Activated CD4-positive, alpha-beta memory T cell treated with anti-CD3 and anti-CD28 coated beads, Interleukin-2, amount 10 ng/mL, durations not matched to agents 7 days and 5 days (primary cell): ENCODE measurements around the gene OR2Z1. TPM values are rescaled to one million over a fixed set of nuclear protein-coding genes. Genes with fewer than 3 reads are reported as not detected.
"Not testable (repeated sequence)": the region's sequence is repeated elsewhere in the genome, so short reads cannot be mapped to it uniquely, and the experiment has no call there.

Experiments
- CTCF ChIA-PET: fragments of 350-600 bp; sonication (Branson Sonifier 250); formaldehyde crosslinking; loops from one replicate; lab custom pipeline; 2021; ENCODE audit warnings: antibody characterized with exemption, inconsistent platforms; lab: Charles Lee
- POLR2A ChIA-PET: fragments of 350-600 bp; sonication (Branson Sonifier 250); formaldehyde crosslinking; loops from one replicate; lab custom pipeline; 2021; ENCODE audit warnings: antibody characterized with exemption; lab: Charles Lee
- DNase-seq: peaks from one replicate; pipeline ENCODE4 v3.0.0-alpha.2; 2020
- H3K27ac Mint-ChIP-seq: one replicate; pipeline ENCODE4 v1.8.0; 2021; ENCODE audit warnings: mild to moderate bottlenecking, mixed read lengths
- H3K27me3 Mint-ChIP-seq: one replicate; pipeline ENCODE4 v1.8.0; 2021; ENCODE audit warnings: mixed read lengths
- H3K36me3 Mint-ChIP-seq: one replicate; pipeline ENCODE4 v1.8.0; 2021; ENCODE audit warnings: low read depth, mixed read lengths
- H3K4me1 Mint-ChIP-seq: one replicate; pipeline ENCODE4 v1.8.0; 2021; ENCODE audit warnings: mixed read lengths
- H3K4me3 Mint-ChIP-seq: one replicate; pipeline ENCODE4 v1.8.0; 2021; ENCODE audit warnings: mild to moderate bottlenecking, mixed read lengths
- H3K9me3 Mint-ChIP-seq: one replicate; pipeline ENCODE4 v1.8.0; 2021; ENCODE audit warnings: mixed read lengths
- total RNA-seq, 2 experiments: library from RNA; stranded (reverse); gene quantifications; one replicate each; pipeline ENCODE4 v1.2.3, GENCODE V29; 2021

OR2Z1 gene
- total RNA-seq, 2 experiments from 2014 or later = not detected

GRCh38 chr19:8690753-8691539 is 30.5 kb upstream of the OR2Z1 start:
- no peaks in the 10 kb centered on the region for H3K9me3 Mint-ChIP-seq
- no peak overlapping the region for H3K27ac Mint-ChIP-seq
- ChIA-PET CTCF (interaction anchor here (1.0 to 5.6 kb wide), 3 partner anchors 26 to 49 kb away, joined by 3 to 30 read pairs (median 3); no protein-coding TSS in a partner anchor), POLR2A (no interaction called here)
- no peak overlapping the region for H3K4me3 Mint-ChIP-seq
- DNase-seq = no peak
- H3K27me3 Mint-ChIP-seq = peaks cover 32% of the 10 kb centered on the region
- H3K4me1 Mint-ChIP-seq = peaks cover 38% of the 10 kb centered on the region
- no peaks in the 10 kb centered on the region for H3K36me3 Mint-ChIP-seq

- ChIA-PET CTCF (interaction anchor here (2.2 to 4.9 kb wide), 3 partner anchors 26 to 41 kb away, joined by 15 to 77 read pairs (median 16); no protein-coding TSS in a partner anchor), POLR2A (no interaction called here)
- Mint-ChIP-seq H3K4me3 (no peak overlapping the region), H3K4me1 (peaks cover 53% of the 10 kb centered on the region), H3K9me3 (no peaks in the 10 kb centered on the region), H3K27me3 (peaks cover 23% of the 10 kb centered on the region), H3K36me3 (no peaks in the 10 kb centered on the region), H3K27ac (peak overlapping the region; percentile 16)
- DNase-seq = no peak
Observed at GRCh38 chr19:8695501-8695900, 25.9 kb upstream of the OR2Z1 start.

- H3K4me1 Mint-ChIP-seq = peaks cover 56% of the 10 kb centered on the region
- no peak overlapping the region for H3K27ac Mint-ChIP-seq
- ChIA-PET POLR2A (no interaction called here), CTCF (interaction anchor here (4.9 kb wide), 1 partner anchor 42 kb away, joined by 77 read pairs; no protein-coding TSS in a partner anchor)
- H3K27me3 Mint-ChIP-seq = peaks cover 21% of the 10 kb centered on the region
- no peaks in the 10 kb centered on the region for H3K9me3 Mint-ChIP-seq
- no peak overlapping the region for H3K4me3 Mint-ChIP-seq
- no peak for DNase-seq
- H3K36me3 Mint-ChIP-seq = no peaks in the 10 kb centered on the region
Observed at GRCh38 chr19:8695911-8696310, 25.5 kb upstream of the OR2Z1 start.

- H3K4me1 Mint-ChIP-seq = peaks cover 61% of the 10 kb centered on the region
- H3K9me3 Mint-ChIP-seq = no peaks in the 10 kb centered on the region
- no peak overlapping the region for H3K27ac Mint-ChIP-seq
- no peaks in the 10 kb centered on the region for H3K36me3 Mint-ChIP-seq
- no peak overlapping the region for H3K4me3 Mint-ChIP-seq
- no peak for DNase-seq
- ChIA-PET POLR2A (no interaction called here), CTCF (no interaction called here)
- peaks cover 13% of the 10 kb centered on the region for H3K27me3 Mint-ChIP-seq
Observed at GRCh38 chr19:8696993-8697392, 24.4 kb upstream of the OR2Z1 start.

- H3K27me3 Mint-ChIP-seq = peaks cover 6% of the 10 kb centered on the region
- H3K9me3 Mint-ChIP-seq = no peaks in the 10 kb centered on the region
- H3K4me3 Mint-ChIP-seq = no peak overlapping the region
- ChIA-PET CTCF (interaction anchor here (1.0 to 2.2 kb wide), 4 partner anchors 27 to 134 kb away, joined by 3 to 6 read pairs (median 4); partner anchors contain the start of genes MBD3L1 and ZNF558), POLR2A (no interaction called here)
- peaks cover 64% of the 10 kb centered on the region for H3K4me1 Mint-ChIP-seq
- DNase-seq = peak; percentile 32
- no peaks in the 10 kb centered on the region for H3K36me3 Mint-ChIP-seq
- H3K27ac Mint-ChIP-seq = no peak overlapping the region
Observed at GRCh38 chr19:8697671-8698432, 23.6 kb upstream of the OR2Z1 start.

- POLR2A ChIA-PET = no interaction called here
- H3K9me3 Mint-ChIP-seq = no peaks in the 10 kb centered on the region
Observed at GRCh38 chr19:8698433-8699063, 22.9 kb upstream of the OR2Z1 start, which contains the start of gene ACTL9. Gene ACTL9, minus strand, starts transcription at chr19:8698795. Its CDS starts 94 bp downstream, at chr19:8698701.

GRCh38 chr19:8699908-8700307 is 21.5 kb upstream of the OR2Z1 start:
- H3K4me1 Mint-ChIP-seq = peaks cover 68% of the 10 kb centered on the region
- H3K9me3 Mint-ChIP-seq = peaks cover 2% of the 10 kb centered on the region
- peaks cover 6% of the 10 kb centered on the region for H3K27me3 Mint-ChIP-seq
- POLR2A ChIA-PET = no interaction called here
- CTCF ChIA-PET = interaction anchor here (0.8 to 2.2 kb wide), 3 partner anchors 29 to 46 kb away, joined by 3 to 6 read pairs (median 3); no protein-coding TSS in a partner anchor
- no peak for DNase-seq
- no peak overlapping the region for H3K4me3 Mint-ChIP-seq
- peaks cover 8% of the 10 kb centered on the region for H3K36me3 Mint-ChIP-seq
- no peak overlapping the region for H3K27ac Mint-ChIP-seq

More at GRCh38 chr19:8698433-8699063, 22.9 kb upstream of the OR2Z1 start, which contains the start of gene ACTL9:
- CTCF ChIA-PET = interaction anchor here (1.0 to 2.2 kb wide), 5 partner anchors 28 to 134 kb away, joined by 3 to 6 read pairs (median 3); partner anchors contain the start of genes MBD3L1 and ZNF558
- Mint-ChIP-seq H3K27me3 (peaks cover 6% of the 10 kb centered on the region), H3K4me1 (peaks cover 67% of the 10 kb centered on the region), H3K27ac (no peak within 1 kb of the TSS), H3K4me3 (no peak within 1 kb of the TSS), H3K36me3 (peaks cover 3% of the 10 kb centered on the region)
- DNase-seq = no peak

- Mint-ChIP-seq H3K4me1 (peaks cover 72% of the 10 kb centered on the region), H3K4me3 (no peak overlapping the region), H3K27me3 (peaks cover 3% of the 10 kb centered on the region), H3K27ac (no peak overlapping the region), H3K9me3 (peaks cover 2% of the 10 kb centered on the region), H3K36me3 (peaks cover 8% of the 10 kb centered on the region)
- no peak for DNase-seq
- POLR2A ChIA-PET = no interaction called here
- CTCF ChIA-PET = interaction anchor here (0.6 to 1.1 kb wide), 4 partner anchors 34 to 287 kb away, joined by 3 to 4 read pairs (median 3); no protein-coding TSS in a partner anchor
Observed at GRCh38 chr19:8700956-8701355, 20.5 kb upstream of the OR2Z1 start.

GRCh38 chr19:8702350-8702749 is 19.1 kb upstream of the OR2Z1 start:
- DNase-seq = peak; percentile 64
- peak overlapping the region; percentile 85 for H3K27ac Mint-ChIP-seq
- peak overlapping the region; percentile 65 for H3K4me3 Mint-ChIP-seq
- peaks cover 64% of the 10 kb centered on the region for H3K4me1 Mint-ChIP-seq
- H3K9me3 Mint-ChIP-seq = peaks cover 2% of the 10 kb centered on the region
- ChIA-PET CTCF (interaction anchor here (2.5 kb wide), 1 partner anchor 9 kb away, joined by 8 read pairs; no protein-coding TSS in a partner anchor), POLR2A (interaction anchor here (1.2 kb wide), 1 partner anchor 31 kb away, joined by 7 read pairs; no protein-coding TSS in a partner anchor)
- H3K27me3 Mint-ChIP-seq = peaks cover 3% of the 10 kb centered on the region
- H3K36me3 Mint-ChIP-seq = peaks cover 8% of the 10 kb centered on the region

GRCh38 chr19:8703223-8703622 is 18.2 kb upstream of the OR2Z1 start:
- POLR2A ChIA-PET = interaction anchor here (1.1 kb wide), 1 partner anchor 9 kb away, joined by 4 read pairs; no protein-coding TSS in a partner anchor
- Mint-ChIP-seq H3K4me3 (no peak overlapping the region), H3K4me1 (peaks cover 66% of the 10 kb centered on the region)

GRCh38 chr19:8705304-8705703 is 16.1 kb upstream of the OR2Z1 start:
- Mint-ChIP-seq H3K27ac (peak overlapping the region; percentile 95), H3K4me3 (peak overlapping the region; percentile 15), H3K4me1 (peaks cover 66% of the 10 kb centered on the region)
- CTCF ChIA-PET, H3K36me3 Mint-ChIP-seq, DNase-seq, H3K9me3 Mint-ChIP-seq, H3K27me3 Mint-ChIP-seq: not testable (repeated sequence)
- POLR2A ChIA-PET = interaction anchor here (0.6 kb wide), 1 partner anchor 129 kb away, joined by 3 read pairs; no protein-coding TSS in a partner anchor

More at GRCh38 chr19:8703223-8703622, 18.2 kb upstream of the OR2Z1 start:
- DNase-seq = no peak
- Mint-ChIP-seq H3K36me3 (peaks cover 8% of the 10 kb centered on the region), H3K9me3 (peaks cover 2% of the 10 kb centered on the region), H3K27me3 (peaks cover 3% of the 10 kb centered on the region), H3K27ac (peak overlapping the region; percentile 85)
- CTCF ChIA-PET = interaction anchor here (2.5 kb wide), 1 partner anchor 10 kb away, joined by 8 read pairs; no protein-coding TSS in a partner anchor

GRCh38 chr19:8705742-8706141 is 15.7 kb upstream of the OR2Z1 start:
- Mint-ChIP-seq H3K27ac (peak overlapping the region; percentile 95), H3K4me1 (peaks cover 64% of the 10 kb centered on the region), H3K27me3 (peaks cover 4% of the 10 kb centered on the region), H3K4me3 (peak overlapping the region; percentile 15), H3K36me3 (peaks cover 8% of the 10 kb centered on the region), H3K9me3 (peaks cover 2% of the 10 kb centered on the region)
- DNase-seq = peak; percentile 29
- ChIA-PET CTCF (no interaction called here), POLR2A (no interaction called here)
